Kidney (tissue), 14 donors: Measurements from ENCODE around the gene PODN. TPM values are rescaled to one million over a fixed set of nuclear protein-coding genes. Genes with fewer than 3 reads are reported as not detected.
A peak's percentile ranks its signal among the peaks of the same experiment; 100 is the strongest.

ENCODE experiments used
- DNase-seq, 5 donors: peaks; one replicate each; pipeline ENCODE4 v3.0.0-alpha.2; 2013 to 2020
- FAIRE-seq: peaks from 2 replicates; lab custom pipeline; 2012; peaks lifted over from hg19 to GRCh38; lab: Jason Lieb, UNC
- H3K27ac ChIP-seq, 2 donors: one replicate each; pipeline ENCODE4 v1.7.0; 2013; ENCODE audit warnings: low read depth in 2 of 2, low read length in 2 of 2, inconsistent platforms in 1 of 2
- H3K27me3 ChIP-seq: one replicate; pipeline ENCODE4 v1.7.1; 2013; ENCODE audit warnings: low read length, inconsistent platforms; ENCODE audit not compliant: control insufficient read depth, insufficient read depth
- H3K36me3 ChIP-seq, 3 donors: one replicate each; pipeline versions ENCODE4 v1.7.0 to v1.7.1; 2013; ENCODE audit warnings: low read length in 3 of 3, control low read depth in 1 of 3, inconsistent platforms in 1 of 3; ENCODE audit not compliant: insufficient read depth in 3 of 3, control insufficient read depth in 2 of 3
- H3K4me1 ChIP-seq, 3 donors: one replicate each; pipeline versions ENCODE4 v1.7.0 to v1.7.1; 2013; ENCODE audit warnings: low read length in 3 of 3, inconsistent platforms in 1 of 3, low read depth in 1 of 3; ENCODE audit not compliant: control insufficient read depth in 2 of 3, insufficient read depth in 2 of 3
- H3K4me3 ChIP-seq, 3 donors: one replicate each; pipeline versions ENCODE4 v1.7.0 to v1.8.1; 2013; ENCODE audit warnings: low read length in 3 of 3, control low read depth in 1 of 3, inconsistent platforms in 1 of 3
- H3K9ac ChIP-seq, 3 donors: one replicate each; pipeline versions ENCODE4 v1.7.0 to v1.7.1; 2013; ENCODE audit warnings: low read length in 3 of 3, control low read depth in 1 of 3, inconsistent platforms in 1 of 3
- H3K9me3 ChIP-seq, 3 donors: one replicate each; pipeline versions ENCODE4 v1.7.0 to v1.7.1; 2013; ENCODE audit warnings: low read length in 3 of 3, control low read depth in 1 of 3, inconsistent platforms in 1 of 3; ENCODE audit not compliant: control insufficient read depth in 2 of 3, insufficient read depth in 1 of 3
- intact Hi-C: fragments of 100-400 bp; cut with DNase I; formaldehyde crosslinking; loops from one replicate; pipeline ENCODE4 v1.11.1; 2022
- polyA plus RNA-seq: library from polyadenylated mRNA; stranded (reverse); fragments of 350-450 nt; fragmentation: Illumina TruSeq; extraction: RNeasy Lipid Tissue Mini Kit (QIAGEN cat#74804); gene quantifications from one replicate; pipeline ENCODE4 v1.2.3, GENCODE V29; 2014; ENCODE audit warnings: low read depth, low replicate concordance; ENCODE audit not compliant: insufficient read depth
- total RNA-seq: library from RNA; stranded (reverse); fragmentation: NEBNext Ultra II Directional; extraction: Animal tissue kit (Norgen Biotek cat#: 25700); gene quantifications from one replicate; pipeline ENCODE4 v1.2.1, GENCODE V29; 2021
- TF ChIP-seq, protein P1 (sequence below): IDR thresholded peaks from 3 replicates; pipeline ENCODE4 v1.5.1; 2012; ENCODE audit warnings: mild to moderate bottlenecking, moderate library complexity, borderline replicate concordance; ENCODE audit not compliant: insufficient read depth; ENCODE audit errors: extremely low read depth
- donor health status: control.
- donor health status: control.
- donor health status: control.
- donor health status: control.
- donor health status: control.
- donor health status: DM: yes; HTN: yes; CAD: no.
- donor health status: Normal renal cell carcinoma (clear cell type).

Gene PODN
- total and polyA plus RNA-seq, 2 donors from 2014 or later: 1.4 to 8.1 TPM

DNA sequence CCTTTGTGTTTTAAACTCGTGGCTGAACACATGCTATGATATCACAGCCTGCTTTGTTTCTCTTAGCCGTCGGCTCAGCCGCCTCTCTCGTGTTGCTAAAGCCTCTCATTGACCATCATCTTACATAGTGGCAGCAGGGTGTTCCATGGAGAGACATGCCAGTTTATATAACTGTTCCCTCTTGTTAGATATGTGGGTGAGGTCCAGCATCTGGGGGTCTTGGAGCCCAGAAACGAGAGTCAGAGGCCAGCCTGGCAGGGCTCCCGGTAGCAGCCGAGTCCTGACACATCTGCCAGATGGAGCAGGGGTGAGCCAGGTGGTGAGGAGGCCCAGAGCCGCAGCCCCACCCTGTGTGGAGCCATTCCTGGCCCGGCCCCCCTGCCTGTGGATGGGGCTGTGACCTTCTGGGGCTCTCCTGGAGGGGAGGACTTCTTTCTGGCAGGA, 11.9 kb downstream of the PODN start:
- DNase-seq: peak in 2 of 5 donors; percentile 30 to 71
- TF ChIP-seq, protein P1, sequence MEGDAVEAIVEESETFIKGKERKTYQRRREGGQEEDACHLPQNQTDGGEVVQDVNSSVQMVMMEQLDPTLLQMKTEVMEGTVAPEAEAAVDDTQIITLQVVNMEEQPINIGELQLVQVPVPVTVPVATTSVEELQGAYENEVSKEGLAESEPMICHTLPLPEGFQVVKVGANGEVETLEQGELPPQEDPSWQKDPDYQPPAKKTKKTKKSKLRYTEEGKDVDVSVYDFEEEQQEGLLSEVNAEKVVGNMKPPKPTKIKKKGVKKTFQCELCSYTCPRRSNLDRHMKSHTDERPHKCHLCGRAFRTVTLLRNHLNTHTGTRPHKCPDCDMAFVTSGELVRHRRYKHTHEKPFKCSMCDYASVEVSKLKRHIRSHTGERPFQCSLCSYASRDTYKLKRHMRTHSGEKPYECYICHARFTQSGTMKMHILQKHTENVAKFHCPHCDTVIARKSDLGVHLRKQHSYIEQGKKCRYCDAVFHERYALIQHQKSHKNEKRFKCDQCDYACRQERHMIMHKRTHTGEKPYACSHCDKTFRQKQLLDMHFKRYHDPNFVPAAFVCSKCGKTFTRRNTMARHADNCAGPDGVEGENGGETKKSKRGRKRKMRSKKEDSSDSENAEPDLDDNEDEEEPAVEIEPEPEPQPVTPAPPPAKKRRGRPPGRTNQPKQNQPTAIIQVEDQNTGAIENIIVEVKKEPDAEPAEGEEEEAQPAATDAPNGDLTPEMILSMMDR: no peak
- intact Hi-C loops: no loop called here
- H3K27ac ChIP-seq: no peak overlapping the region
- H3K9me3 ChIP-seq: no peaks in the 10 kb centered on the region
- no peaks in the 10 kb centered on the region for H3K27me3 ChIP-seq
- H3K9ac ChIP-seq: no peak overlapping the region
- no peak for FAIRE-seq
- H3K4me3 ChIP-seq: no peak overlapping the region
- H3K4me1 ChIP-seq: no peaks in the 10 kb centered on the region
- no peaks in the 10 kb centered on the region for H3K36me3 ChIP-seq

DNA sequence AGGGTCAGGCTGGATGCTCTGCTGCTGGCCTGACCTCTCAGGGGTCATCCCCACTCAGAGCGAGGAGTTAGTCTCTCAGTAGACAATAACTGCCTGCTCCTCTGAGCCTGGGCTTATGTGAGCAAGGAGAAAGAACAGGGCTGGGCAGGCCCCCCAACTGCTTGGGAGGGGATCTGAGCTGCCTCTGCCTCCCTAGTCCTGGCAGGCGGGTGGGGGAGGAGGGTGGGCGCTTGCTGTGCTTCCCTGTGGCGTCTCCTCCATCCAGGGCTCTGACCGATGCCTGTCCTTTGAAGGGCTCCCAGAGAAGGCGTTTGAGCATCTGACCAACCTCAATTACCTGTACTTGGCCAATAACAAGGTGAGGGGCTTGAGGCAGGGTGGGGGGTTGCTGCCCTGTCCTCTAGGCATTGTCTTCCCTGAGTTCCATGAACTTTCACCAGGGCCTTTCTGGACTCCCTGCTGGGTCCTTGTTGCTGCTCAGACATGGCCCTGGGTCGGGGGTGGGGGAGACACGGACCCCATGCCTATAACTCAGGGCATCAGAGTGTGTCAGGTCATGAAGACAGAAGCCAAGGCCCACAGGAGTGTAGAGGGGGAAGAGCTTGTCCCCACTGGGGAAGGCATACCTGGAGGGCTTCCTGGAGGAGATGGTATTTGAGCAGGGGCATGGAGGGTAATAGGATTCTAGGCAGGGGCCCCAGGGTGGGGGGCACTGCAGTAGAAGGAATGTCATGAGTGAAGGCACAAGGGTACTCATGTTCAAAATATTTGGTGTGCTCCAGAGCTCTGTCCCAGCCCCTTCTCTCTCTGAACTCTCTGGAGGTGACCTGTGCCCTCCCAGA, 12.5 kb downstream of the PODN start:
- no peaks in the 10 kb centered on the region for H3K36me3 ChIP-seq
- intact Hi-C loops: no loop called here
- no peak overlapping the region for H3K4me3 ChIP-seq
- no peak overlapping the region for H3K27ac ChIP-seq
- no peaks in the 10 kb centered on the region for H3K4me1 ChIP-seq
- DNase-seq (peak in 2 of 5 donors; percentile 19 to 35), FAIRE-seq (no peak)
- no peaks in the 10 kb centered on the region for H3K9me3 ChIP-seq
- H3K9ac ChIP-seq: no peak overlapping the region
- TF ChIP-seq, protein P1: no peak
- no peaks in the 10 kb centered on the region for H3K27me3 ChIP-seq

DNA sequence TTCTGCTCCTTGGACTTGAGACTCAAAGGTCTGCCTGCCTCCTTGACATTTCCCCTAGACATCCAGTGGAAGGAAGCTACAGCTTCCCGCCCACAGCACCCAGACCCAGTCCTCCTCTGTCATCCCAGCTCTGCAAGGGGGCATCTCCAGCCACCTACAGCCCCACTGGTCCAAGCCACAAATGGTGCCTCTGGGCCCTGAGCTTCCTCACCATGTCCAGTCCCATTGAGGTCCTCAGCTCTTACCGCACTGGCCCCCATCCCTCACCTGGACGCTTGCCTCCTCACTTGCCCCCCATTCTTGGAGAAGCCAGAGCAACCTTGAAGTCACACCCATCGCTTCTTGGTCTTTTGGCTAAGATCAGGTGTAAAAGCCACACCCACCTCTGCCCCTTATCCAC, 13.2 kb downstream of the PODN start:
- DNase-seq (peak in 2 of 5 donors; percentile 23 to 58), FAIRE-seq (no peak)
- no peaks in the 10 kb centered on the region for H3K36me3 ChIP-seq
- H3K27me3 ChIP-seq: no peaks in the 10 kb centered on the region
- H3K4me1 ChIP-seq: no peaks in the 10 kb centered on the region
- no peak overlapping the region for H3K9ac ChIP-seq
- H3K27ac ChIP-seq: no peak overlapping the region
- H3K4me3 ChIP-seq: no peak overlapping the region
- TF ChIP-seq, protein P1: no peak
- H3K9me3 ChIP-seq: no peaks in the 10 kb centered on the region
- intact Hi-C loops: no loop called here
